ENCODE results near the gene CYP2U1. TPM values are rescaled to one million over a fixed set of nuclear protein-coding genes. Genes with fewer than 3 reads are reported as not detected.

CYP2U1 gene
- total and polyA plus RNA-seq, 2 donors (not counting 3 experiments of a cell fraction or from before 2014, with no cell fraction given) = 2.9 to 5.8 TPM

- Histone ChIP-seq H4K20me1 (replicated peaks; ENCODE audit: control insufficient read depth, extremely low read depth, insufficient read depth, low read length) (no peaks in the 10 kb centered on the region), H3K4me3 (replicated peaks in 1 of 3; ENCODE audit: insufficient read depth in 1 of 3, low read depth in 1 of 3, low read length in 3 of 3) (no peak overlapping the region), H3K9ac (replicated peaks; ENCODE audit: extremely low read depth, insufficient read depth, low read length) (no peak overlapping the region), H3K27ac (ENCODE audit: insufficient read depth, low read depth, low read length) (no peak overlapping the region), H3K27me3 (ENCODE audit: control insufficient read depth in 2 of 2, insufficient read depth in 2 of 2, low read length in 2 of 2) (no peaks in the 10 kb centered on the region), H3K9me3 (replicated peaks; ENCODE audit: control insufficient read depth, insufficient read depth, low read length) (no peaks in the 10 kb centered on the region), H3K9me1 (replicated peaks; ENCODE audit: control insufficient read depth, extremely low read depth, insufficient read depth, low read length) (no peaks in the 10 kb centered on the region), H3K79me2 (ENCODE audit: control insufficient read depth, insufficient read depth, low read length) (no peaks in the 10 kb centered on the region), H3K4me2 (ENCODE audit: insufficient read depth, low read length) (no peak overlapping the region), H2AFZ (ENCODE audit: low read depth, low read length) (no peak overlapping the region), H3K4me1 (ENCODE audit: control insufficient read depth, extremely low read depth, insufficient read depth, low read length) (no peaks in the 10 kb centered on the region), H3K36me3 (ENCODE audit: control insufficient read depth in 2 of 2, extremely low read depth in 1 of 2, insufficient read depth in 2 of 2, low read length in 2 of 2) (no peaks in the 10 kb centered on the region)
- no peak for DNase-seq (ENCODE audit: low read depth, low spot score)
- dilution Hi-C loops (cut with MboI; ENCODE audit: extremely low pct_ligation_motif_present, low sequenced_read_pairs) = no loop called here
- ChIA-PET POLR2A (no interaction called here), CTCF (no interaction called here)
- TF ChIP-seq JUN (IDR thresholded peaks at IDR 0.05; ENCODE audit: borderline replicate concordance, insufficient read depth, insufficient read length, low read depth) (no peak), EZH2 (IDR thresholded peaks at IDR 0.05; ENCODE audit: borderline replicate concordance, low read depth, low read length, severe bottlenecking) (no peak), POLR2AphosphoS5 (IDR thresholded peaks at IDR 0.05; ENCODE audit: insufficient read depth, low read depth, low read length) (no peak), POLR2A (IDR thresholded peaks at IDR 0.05; ENCODE audit: low read depth, low read length) (no peak), FOS (IDR thresholded peaks at IDR 0.05; ENCODE audit: borderline replicate concordance, insufficient read depth, low read length) (no peak), GATA2 (IDR thresholded peaks at IDR 0.05; ENCODE audit: insufficient read depth, insufficient read length, low read depth, low read length) (no peak), MYC (IDR thresholded peaks at IDR 0.05; ENCODE audit: low read depth, low read length) (no peak), CTCF (IDR thresholded peaks at IDR 0.05; ENCODE audit: extremely low read depth in 1 of 2, insufficient read depth in 1 of 2, low read depth in 1 of 2, low read length in 2 of 2) (no peak)
- TF ChIP-seq, protein P1, sequence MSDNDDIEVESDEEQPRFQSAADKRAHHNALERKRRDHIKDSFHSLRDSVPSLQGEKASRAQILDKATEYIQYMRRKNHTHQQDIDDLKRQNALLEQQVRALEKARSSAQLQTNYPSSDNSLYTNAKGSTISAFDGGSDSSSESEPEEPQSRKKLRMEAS (IDR thresholded peaks at IDR 0.05; ENCODE audit: insufficient read depth, insufficient read length) = no peak
- no TSS peak for BruUV-seq (replicated peaks)
- intact Hi-C loops (cut with micrococcal nuclease) = no loop called here
- FAIRE-seq = no peak
Observed at GRCh38 chr4:107997794-107998193, 66.4 kb downstream of the CYP2U1 start.
